Esophagus squamous epithelium (tissue), 4 donors: ENCODE measurements around the gene ADAMTS12.

Experiments used
- POLR2A ChIP-seq, 4 donors: fragments of 450-650 bp; IDR thresholded peaks; one replicate each; pipeline ENCODE4 v1.6.1; 2017; ENCODE audit warnings: antibody characterized with exemption in 4 of 4, mild to moderate bottlenecking in 4 of 4, moderate library complexity in 3 of 4
- TF ChIP-seq, protein P1 (sequence below), 6 experiments: fragments of 450-650 bp in 4 of 6; fragments of 200-600 bp in 2 of 6; sonication (generic) in 2 of 6; IDR thresholded peaks; one replicate each; pipeline ENCODE4 v1.5.1; 2016 to 2019; ENCODE audit warnings: antibody characterized with exemption in 6 of 6, mild to moderate bottlenecking in 4 of 6, moderate library complexity in 4 of 6

DNA sequence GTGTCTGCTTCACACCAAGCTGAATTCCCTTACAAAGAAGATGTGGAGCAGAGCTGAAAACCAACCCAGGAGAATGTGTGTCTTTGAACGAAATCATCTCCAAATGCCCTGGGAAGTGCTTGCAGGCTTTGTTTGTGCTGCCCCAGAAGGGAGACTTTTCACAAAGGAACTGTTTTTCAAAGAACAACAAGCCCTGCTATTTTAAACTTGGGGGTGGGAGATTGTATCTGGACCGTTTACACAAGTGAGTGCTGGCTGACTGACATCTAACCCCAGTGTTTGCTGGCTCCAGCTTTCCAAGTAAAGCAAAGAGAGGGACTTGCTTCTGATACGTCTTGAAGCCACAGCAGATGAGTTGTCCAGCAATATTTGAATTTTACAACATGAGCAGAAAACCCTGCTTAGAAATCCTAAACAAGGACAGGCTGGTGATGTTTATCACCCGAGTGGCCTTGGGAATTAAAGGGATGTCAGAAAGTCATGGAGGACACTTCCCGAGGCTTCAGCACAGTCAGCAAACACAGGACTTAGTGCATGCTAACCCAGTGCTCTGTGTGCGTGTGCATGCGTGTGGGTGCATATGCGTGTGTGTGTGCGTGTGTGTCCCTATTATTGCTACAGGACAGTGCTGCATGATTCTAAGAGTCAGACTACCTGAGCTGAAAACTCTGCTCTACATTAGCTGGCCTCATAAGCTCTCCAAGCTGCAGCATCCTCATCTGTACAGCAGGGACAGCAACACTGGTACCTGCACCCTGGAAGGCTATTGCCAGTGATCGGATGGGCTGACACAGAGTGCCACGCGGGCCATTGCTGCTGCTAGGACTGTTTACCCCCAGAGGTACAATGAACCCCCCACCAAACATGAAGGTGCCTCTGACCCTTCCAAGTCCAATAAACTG is 1.4 kb downstream of the ADAMTS12 start:
- TF ChIP-seq, protein P1, sequence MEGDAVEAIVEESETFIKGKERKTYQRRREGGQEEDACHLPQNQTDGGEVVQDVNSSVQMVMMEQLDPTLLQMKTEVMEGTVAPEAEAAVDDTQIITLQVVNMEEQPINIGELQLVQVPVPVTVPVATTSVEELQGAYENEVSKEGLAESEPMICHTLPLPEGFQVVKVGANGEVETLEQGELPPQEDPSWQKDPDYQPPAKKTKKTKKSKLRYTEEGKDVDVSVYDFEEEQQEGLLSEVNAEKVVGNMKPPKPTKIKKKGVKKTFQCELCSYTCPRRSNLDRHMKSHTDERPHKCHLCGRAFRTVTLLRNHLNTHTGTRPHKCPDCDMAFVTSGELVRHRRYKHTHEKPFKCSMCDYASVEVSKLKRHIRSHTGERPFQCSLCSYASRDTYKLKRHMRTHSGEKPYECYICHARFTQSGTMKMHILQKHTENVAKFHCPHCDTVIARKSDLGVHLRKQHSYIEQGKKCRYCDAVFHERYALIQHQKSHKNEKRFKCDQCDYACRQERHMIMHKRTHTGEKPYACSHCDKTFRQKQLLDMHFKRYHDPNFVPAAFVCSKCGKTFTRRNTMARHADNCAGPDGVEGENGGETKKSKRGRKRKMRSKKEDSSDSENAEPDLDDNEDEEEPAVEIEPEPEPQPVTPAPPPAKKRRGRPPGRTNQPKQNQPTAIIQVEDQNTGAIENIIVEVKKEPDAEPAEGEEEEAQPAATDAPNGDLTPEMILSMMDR (IDR thresholded peaks at IDR 0.05), result no peak
- no peak for TF ChIP-seq POLR2A (IDR thresholded peaks at IDR 0.05)
